IMR-90 (cell line): ENCODE measurements around the gene SMTN. TPM values are rescaled to one million over a fixed set of nuclear protein-coding genes. Genes with fewer than 3 reads are reported as not detected.
A peak's percentile ranks its signal among the peaks of the same experiment; 100 is the strongest.

Experiments used
- ATAC-seq: fragments of 200-7000 bp; cut with Tn5 transposase; 2 replicates; pipeline ENCODE4 v1.9.1; 2020; ENCODE audit warnings: low read depth, mild to moderate bottlenecking, moderate library complexity
- BruUV-seq: library from RNA; stranded (reverse); fragments of 400-500 nt; replicated peaks from 2 replicates; lab custom pipeline; 2021; lab: Mats Ljungman, UMichigan
- CTCF ChIA-PET: fragments of 300-600 bp; formaldehyde crosslinking; extraction: SDS; loops from one replicate; lab custom pipeline; 2021; ENCODE audit warnings: antibody characterized with exemption; lab: Yijun Ruan, JAX
- POLR2A ChIA-PET: fragments of 300-600 bp; sonication (Branson Sonifier 250); formaldehyde crosslinking; loops from one replicate; lab custom pipeline; 2022; ENCODE audit warnings: antibody characterized with exemption; ENCODE audit not compliant: unreplicated experiment; lab: Charles Lee
- DNase-seq: peaks from one replicate; pipeline ENCODE4 v3.0.0; 2013
- H2AFZ ChIP-seq: replicated peaks from 2 replicates; pipeline ENCODE3; 2013; ENCODE audit warnings: low read length, mild to moderate bottlenecking; ENCODE audit not compliant: poor library complexity
- H2AK5ac ChIP-seq: 2 replicates; pipeline ENCODE4 v1.6.1; 2013; ENCODE audit warnings: low read depth, low read length, inconsistent platforms
- H2AK9ac ChIP-seq: replicated peaks from 2 replicates; pipeline ENCODE3; 2013; ENCODE audit warnings: mild to moderate bottlenecking, low read depth, low read length, moderate library complexity; ENCODE audit not compliant: poor library complexity
- H2BK120ac ChIP-seq: 2 replicates; pipeline ENCODE4 v1.6.1; 2013; ENCODE audit warnings: low read depth, low read length, inconsistent platforms
- H2BK15ac ChIP-seq: 3 replicates; pipeline ENCODE4 v1.6.1; 2013; ENCODE audit warnings: low read depth, low read length, inconsistent platforms
- H2BK20ac ChIP-seq: 2 replicates; pipeline ENCODE4 v1.6.1; 2013; ENCODE audit warnings: low read depth, mild to moderate bottlenecking, inconsistent platforms, low read length, moderate library complexity
- H2BK5ac ChIP-seq: 2 replicates; pipeline ENCODE4 v1.6.1; 2013; ENCODE audit warnings: mild to moderate bottlenecking, low read depth, low read length, inconsistent platforms; ENCODE audit not compliant: poor library complexity, severe bottlenecking
- H3K14ac ChIP-seq: replicated peaks from 2 replicates; pipeline ENCODE4 v1.6.1; 2013; ENCODE audit warnings: low read depth, low read length, inconsistent platforms
- H3K18ac ChIP-seq: 2 replicates; pipeline ENCODE4 v1.6.1; 2013; ENCODE audit warnings: low read depth, low read length, control low read depth
- H3K23ac ChIP-seq: 2 replicates; pipeline ENCODE4 v1.6.1; 2013; ENCODE audit warnings: low read depth, low read length, inconsistent platforms
- H3K27ac ChIP-seq: 2 replicates; pipeline ENCODE4 v1.5.1; 2013; ENCODE audit warnings: mild to moderate bottlenecking, control low read depth, low read length; ENCODE audit not compliant: insufficient read depth
- H3K27me3 ChIP-seq: 2 replicates; pipeline ENCODE4 v1.6.1; 2013; ENCODE audit warnings: low read length; ENCODE audit not compliant: control insufficient read depth, insufficient read depth
- H3K36me3 ChIP-seq: 2 replicates; pipeline ENCODE4 v1.6.1; 2013; ENCODE audit warnings: low read length, mixed read lengths; ENCODE audit not compliant: control insufficient read depth, insufficient read depth
- H3K4ac ChIP-seq: 2 replicates; pipeline ENCODE4 v1.6.1; 2013; ENCODE audit warnings: low read depth, low read length, inconsistent platforms
- H3K4me1 ChIP-seq: 2 replicates; pipeline ENCODE4 v1.6.1; 2013; ENCODE audit warnings: low read length, mixed read lengths; ENCODE audit not compliant: control insufficient read depth, insufficient read depth
- H3K4me2 ChIP-seq: 2 replicates; pipeline ENCODE4 v1.6.1; 2013; ENCODE audit warnings: low read depth, mild to moderate bottlenecking, control low read depth, low read length, moderate library complexity
- H3K4me3 ChIP-seq: 2 replicates; pipeline ENCODE4 v1.5.1; 2013; ENCODE audit warnings: low read depth, mild to moderate bottlenecking, control low read depth, low read length, moderate library complexity; ENCODE audit not compliant: insufficient read depth
- H3K56ac ChIP-seq: 2 replicates; pipeline ENCODE4 v1.6.1; 2013; ENCODE audit warnings: low read length, inconsistent platforms; ENCODE audit not compliant: insufficient read depth; ENCODE audit errors: extremely low read depth
- H3K79me1 ChIP-seq, 2 experiments: 2 replicates each; pipeline ENCODE4 v1.6.1; 2013; ENCODE audit warnings: low read length in 2 of 2, inconsistent platforms in 1 of 2, low read depth in 1 of 2
- H3K9ac ChIP-seq: 2 replicates; pipeline ENCODE4 v1.6.1; 2013; ENCODE audit warnings: low read depth, low read length, control low read depth
- H3K9me1 ChIP-seq: 2 replicates; pipeline ENCODE4 v1.6.1; 2013; ENCODE audit warnings: low read length, inconsistent platforms; ENCODE audit not compliant: insufficient read depth
- H3K9me3 ChIP-seq: 2 replicates; pipeline ENCODE4 v1.6.1; 2013; ENCODE audit warnings: low read length; ENCODE audit not compliant: control insufficient read depth, insufficient read depth
- H4K20me1 ChIP-seq: 2 replicates; pipeline ENCODE4 v1.6.1; 2013; ENCODE audit warnings: low read length, inconsistent platforms; ENCODE audit not compliant: insufficient read depth
- H4K5ac ChIP-seq: 2 replicates; pipeline ENCODE4 v1.6.1; 2013; ENCODE audit warnings: mild to moderate bottlenecking, low read depth, low read length, control low read depth
- H4K8ac ChIP-seq, 2 experiments: 2 replicates each; pipeline ENCODE4 v1.6.1; 2013; ENCODE audit warnings: low read depth in 2 of 2, low read length in 2 of 2, control low read depth in 1 of 2, inconsistent platforms in 1 of 2
- H4K91ac ChIP-seq: 2 replicates; pipeline ENCODE4 v1.6.1; 2013; ENCODE audit warnings: low read depth, low read length, inconsistent platforms; ENCODE audit not compliant: insufficient read depth
- MAFK ChIP-seq: IDR thresholded peaks from 2 replicates; pipeline ENCODE4 v1.6.1; 2012; ENCODE audit warnings: low read depth, low read length, improper control_type of control experiment
- POLR2A ChIP-seq: IDR thresholded peaks from 2 replicates; pipeline ENCODE4 v1.6.1; 2012; ENCODE audit warnings: mild to moderate bottlenecking, low read depth, low read length
- RFX5 ChIP-seq: IDR thresholded peaks from 2 replicates; pipeline ENCODE4 v1.8.0; 2012; ENCODE audit warnings: low read depth, mild to moderate bottlenecking, low read length, moderate library complexity
- WGBS, 2 experiments: methylation state at CpG; one replicate each; pipeline versions ENCODE4 v1.1.5 to v1.1.7; 2013; ENCODE audit warnings: missing lambda C conversion rate in 2 of 2; ENCODE audit not compliant: insufficient read length in 1 of 2; ENCODE audit errors: extremely low coverage in 2 of 2; 5-methylcytosine and 5-hydroxymethylcytosine counted together
- dilution Hi-C: fragments of 300-500 bp; cut with HindIII; formaldehyde crosslinking; loops from one replicate; pipeline ENCODE4 v1.14.3; 2018; ENCODE audit warnings: low sequenced_read_pairs; ENCODE audit not compliant: unreplicated experiment
- in situ Hi-C: fragments of 300-500 bp; cut with MboI; formaldehyde crosslinking; loops from 3 replicates; pipeline ENCODE4 v1.14.3; 2019; ENCODE audit warnings: low sequenced_read_pairs, inconsistent platforms, mixed read lengths
- intact Hi-C: fragments of 100-400 bp; cut with micrococcal nuclease; formaldehyde crosslinking; loops from 2 replicates; pipeline ENCODE4 v1.10.0; 2022
- polyA plus RNA-seq, 3 experiments: library from polyadenylated mRNA; depleted of rRNA; stranded (reverse); fragments of >200 nt; gene quantifications; 2 replicates each; pipeline ENCODE4 v1.2.3, GENCODE V29; 2012; ENCODE audit warnings: low replicate concordance in 1 of 3
- total RNA-seq: library from RNA; depleted of rRNA; stranded (reverse); fragments of >200 nt; gene quantifications from 2 replicates; pipeline ENCODE4 v1.2.3, GENCODE V29; 2012
- TF ChIP-seq, protein P1 (sequence below): fragments of 150-350 bp; IDR thresholded peaks from 2 replicates; pipeline ENCODE4 v1.6.1; 2017; ENCODE audit warnings: mild to moderate bottlenecking, antibody characterized with exemption, low read length, low read depth

The SMTN gene
- total and polyA plus RNA-seq, 2 of the 4 experiments (the other 2 are of a cell fraction) = 53.6 to 63.7 TPM

DNA sequence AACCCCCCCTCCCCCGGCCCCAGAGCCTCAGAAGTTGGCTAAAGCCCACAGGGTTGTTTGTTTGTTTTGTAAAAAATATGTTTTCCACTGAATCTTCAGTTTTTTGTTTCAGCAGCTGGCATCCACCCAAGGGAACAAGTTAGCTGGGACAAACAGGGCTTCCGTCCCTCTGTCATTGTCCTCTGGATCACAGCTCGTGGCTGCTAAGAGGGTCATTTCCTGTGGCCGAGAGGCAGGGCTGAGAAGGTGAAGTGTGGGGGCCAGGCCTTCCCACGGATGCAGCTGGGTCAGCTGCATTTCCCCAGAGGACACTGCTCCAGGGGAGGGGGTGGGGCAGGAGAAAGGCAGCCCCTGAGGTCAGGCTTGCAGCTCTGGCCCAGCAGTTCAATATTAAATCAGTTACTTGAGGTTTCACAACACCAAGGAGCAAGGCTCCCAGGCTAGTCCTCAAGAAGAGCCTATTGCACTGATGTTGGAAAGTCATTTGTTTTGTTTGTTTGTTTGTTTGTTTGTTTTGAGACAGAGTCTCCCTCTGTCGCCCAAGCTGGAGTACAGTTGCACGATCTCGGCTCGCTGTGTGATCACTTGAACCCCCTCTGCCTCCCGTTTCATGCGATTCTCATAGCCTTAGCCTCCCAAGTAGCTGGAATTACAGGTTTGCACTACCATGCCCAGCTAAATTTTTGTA, 34.4 kb upstream of the SMTN start (continued):
- TF ChIP-seq MAFK (no peak), POLR2A (no peak)

DNA sequence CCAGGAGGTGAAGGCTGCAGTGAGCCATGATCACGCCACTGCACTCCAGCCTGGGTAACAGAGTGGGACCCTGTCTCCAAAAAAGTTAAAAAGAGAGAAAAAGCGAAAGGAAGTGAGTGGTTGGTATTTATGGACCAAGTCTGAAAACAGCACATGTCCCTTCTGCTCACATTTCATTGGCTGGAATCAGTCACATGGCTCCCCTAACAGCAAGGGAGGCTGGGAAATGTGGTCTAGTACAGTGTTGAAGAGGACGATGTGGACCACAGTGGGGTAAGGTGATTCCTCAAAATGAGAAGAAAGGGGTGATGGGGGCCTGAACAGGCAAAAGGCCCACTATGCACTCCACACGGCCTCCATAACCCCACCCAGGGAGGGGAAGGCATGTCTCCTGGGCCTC, 32.5 kb upstream of the SMTN start:
- no peak overlapping the region; the same call in 1 of the 2 replicates for H2BK20ac ChIP-seq
- dilution Hi-C loops = no loop called here
- CTCF ChIA-PET = no interaction called here

More for the DNA sequence above, 32.5 kb upstream of the SMTN start:
- Histone ChIP-seq H3K18ac (no peak overlapping the region), H3K9ac (no peak overlapping the region), H2AK9ac (no peak overlapping the region), H4K8ac (no peak overlapping the region), H3K4ac (no peak overlapping the region), H3K27ac (no peak overlapping the region), H3K9me1 (peaks cover 12% of the 10 kb centered on the region), H2AK5ac (peak overlapping the region; percentile 48; the same call in 1 of the 2 replicates), H4K91ac (no peak overlapping the region), H3K14ac (no peak overlapping the region), H3K79me1 (no peaks in the 10 kb centered on the region), H3K56ac (no peak overlapping the region), H3K9me3 (no peaks in the 10 kb centered on the region), H2AFZ (no peak overlapping the region), H3K4me2 (no peak overlapping the region), H3K27me3 (no peaks in the 10 kb centered on the region), H4K20me1 (no peaks in the 10 kb centered on the region), H3K4me3 (no peak overlapping the region), H2BK120ac (no peak overlapping the region), H3K23ac (no peak overlapping the region), H4K5ac (no peak overlapping the region), H3K4me1 (peaks cover 14% of the 10 kb centered on the region), H3K36me3 (no peaks in the 10 kb centered on the region), H2BK5ac (no peak overlapping the region), H2BK15ac (no peak overlapping the region)
- POLR2A ChIA-PET = no interaction called here
- no TSS peak for BruUV-seq
- TF ChIP-seq RFX5 = no peak
- TF ChIP-seq, protein P1, sequence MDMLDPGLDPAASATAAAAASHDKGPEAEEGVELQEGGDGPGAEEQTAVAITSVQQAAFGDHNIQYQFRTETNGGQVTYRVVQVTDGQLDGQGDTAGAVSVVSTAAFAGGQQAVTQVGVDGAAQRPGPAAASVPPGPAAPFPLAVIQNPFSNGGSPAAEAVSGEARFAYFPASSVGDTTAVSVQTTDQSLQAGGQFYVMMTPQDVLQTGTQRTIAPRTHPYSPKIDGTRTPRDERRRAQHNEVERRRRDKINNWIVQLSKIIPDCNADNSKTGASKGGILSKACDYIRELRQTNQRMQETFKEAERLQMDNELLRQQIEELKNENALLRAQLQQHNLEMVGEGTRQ = peak; percentile 65; the same call in 1 of the 2 replicates
- intact Hi-C loops (no loop called here), in situ Hi-C loops (no loop called here)
- WGBS, 2 experiments = 83% methylated on average over 1 of the region's 4 CpGs; no CpG with 5 or more reads in 1 of the 2 experiments
- DNase-seq (no peak), ATAC-seq (no peak)
